Measurements from ENCODE around the gene FLCN.

DNA sequence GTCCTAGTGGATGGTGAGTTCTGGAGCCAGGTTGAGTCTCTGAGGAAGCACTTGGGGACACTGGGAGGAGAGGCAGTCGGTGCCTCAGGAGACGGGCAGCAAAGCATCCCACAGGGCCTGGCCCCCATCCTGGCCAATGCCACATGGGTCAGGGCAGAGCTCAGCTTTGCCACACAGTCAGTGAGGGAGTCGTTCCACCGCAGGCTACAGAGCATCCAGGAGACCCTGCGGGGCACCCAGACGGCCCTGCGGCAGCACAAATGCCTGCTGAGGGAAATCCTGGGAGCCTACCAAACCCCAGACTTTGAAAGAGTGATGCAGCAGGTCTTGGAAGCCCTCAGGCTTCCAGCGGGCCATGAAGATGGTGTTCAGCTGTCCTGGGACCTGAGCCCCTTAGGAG lies 70.5 kb downstream of the FLCN start:
- TF ChIP-seq GATA3 (IDR thresholded peaks at IDR 0.05; ENCODE audit: low read depth, low read length) (no peak), GATA2 (IDR thresholded peaks at IDR 0.05; ENCODE audit: low read depth, low read length) (no peak)
